ENCODE results near the gene CDH11.

- TF ChIP-seq CTCF (IDR thresholded peaks at IDR 0.05) (no peak), POLR2A (IDR thresholded peaks at IDR 0.05) (no peak), EP300 (IDR thresholded peaks at IDR 0.05) (no peak)
Measured at GRCh38 chr16:65003621-65004020, 118.2 kb downstream of the CDH11 start.

Data from stomach (tissue), 4 donors.